Measurements from ENCODE around the gene CNTLN. TPM values are rescaled to one million over a fixed set of nuclear protein-coding genes. Genes with fewer than 3 reads are reported as not detected.

Gene CNTLN
- total and polyA plus RNA-seq, 2 of the 13 experiments (the other 11 are each of a cell fraction or from before 2014, with no cell fraction given), result 1.5 to 5.7 TPM

DNA sequence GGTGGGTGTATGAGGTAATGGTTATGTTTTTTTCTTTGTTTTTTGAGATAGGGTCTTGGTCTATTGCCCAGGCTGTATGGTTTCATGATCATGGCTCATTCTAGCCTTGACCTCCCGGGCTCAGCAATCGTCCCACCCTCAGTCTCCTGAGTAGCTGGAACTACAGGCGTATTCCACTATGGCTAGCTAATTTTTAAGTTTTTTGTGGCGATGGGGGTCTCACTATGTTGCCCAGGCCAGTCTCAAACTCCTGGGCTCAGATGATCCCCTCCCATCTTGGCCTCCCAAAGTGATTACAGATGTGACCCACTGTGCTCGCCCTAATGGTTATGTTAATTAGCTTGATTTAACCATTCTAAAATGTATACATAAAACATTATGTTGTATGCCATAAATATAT lies 5.6 kb downstream of the CNTLN start:
- peaks cover 24% of the 10 kb centered on the region for H3K4me1 ChIP-seq (ENCODE audit: insufficient read depth, low read length)
- ATAC-seq, result no peak
- H3K9ac ChIP-seq (ENCODE audit: insufficient read depth, low read depth, low read length), result no peak overlapping the region
- DNase-seq (ENCODE audit: low spot score), result no peak
- H2AFZ ChIP-seq (ENCODE audit: low read length), result no peak overlapping the region
- H3K4me3 ChIP-seq (replicated peaks in 1 of 3; ENCODE audit: insufficient read depth in 1 of 3, low read depth in 2 of 3, low read length in 3 of 3), result no peak overlapping the region
- H3K4me2 ChIP-seq (ENCODE audit: low read depth, low read length), result no peak overlapping the region
- WGBS (ENCODE audit: low lambda C conversion rate), result 52% methylated on average over 5 of the region's 5 CpGs
- intact Hi-C loops (cut with micrococcal nuclease; ENCODE audit: unreplicated experiment) (no loop called here), in situ Hi-C loops (cut with HindIII; ENCODE audit: extremely low pct_ligation_motif_present, low pct_unique_long_range_greater_than_20kb) (no loop called here)
- no TSS peak for BruUV-seq (replicated peaks)
- TF ChIP-seq MAFG (CRISPR knock-in tag; IDR thresholded peaks at IDR 0.05) (no peak), DPF2 (CRISPR knock-in tag; IDR thresholded peaks at IDR 0.05; ENCODE audit: borderline replicate concordance, low read depth) (no peak), SP140L (CRISPR knock-in tag; IDR thresholded peaks at IDR 0.05; ENCODE audit: borderline replicate concordance) (no peak), ZNF629 (CRISPR knock-in tag; conservative IDR thresholded peaks at IDR 0.05) (no peak), HNRNPK (IDR thresholded peaks at IDR 0.05; ENCODE audit: low read depth, low read length, poor library complexity, severe bottlenecking) (no peak), MTA1 (CRISPR knock-in tag; IDR thresholded peaks at IDR 0.05; ENCODE audit: borderline replicate concordance) (no peak), ZNF501 (CRISPR knock-in tag; IDR thresholded peaks at IDR 0.05) (no peak), CENPT (CRISPR knock-in tag; IDR thresholded peaks at IDR 0.05; ENCODE audit: low read depth) (no peak), SSRP1 (CRISPR knock-in tag; IDR thresholded peaks at IDR 0.05) (no peak)
- TF ChIP-seq, protein P1, sequence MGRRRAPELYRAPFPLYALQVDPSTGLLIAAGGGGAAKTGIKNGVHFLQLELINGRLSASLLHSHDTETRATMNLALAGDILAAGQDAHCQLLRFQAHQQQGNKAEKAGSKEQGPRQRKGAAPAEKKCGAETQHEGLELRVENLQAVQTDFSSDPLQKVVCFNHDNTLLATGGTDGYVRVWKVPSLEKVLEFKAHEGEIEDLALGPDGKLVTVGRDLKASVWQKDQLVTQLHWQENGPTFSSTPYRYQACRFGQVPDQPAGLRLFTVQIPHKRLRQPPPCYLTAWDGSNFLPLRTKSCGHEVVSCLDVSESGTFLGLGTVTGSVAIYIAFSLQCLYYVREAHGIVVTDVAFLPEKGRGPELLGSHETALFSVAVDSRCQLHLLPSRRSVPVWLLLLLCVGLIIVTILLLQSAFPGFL (CRISPR knock-in tag; IDR thresholded peaks at IDR 0.05), result no peak
- TF ChIP-seq, protein P2, sequence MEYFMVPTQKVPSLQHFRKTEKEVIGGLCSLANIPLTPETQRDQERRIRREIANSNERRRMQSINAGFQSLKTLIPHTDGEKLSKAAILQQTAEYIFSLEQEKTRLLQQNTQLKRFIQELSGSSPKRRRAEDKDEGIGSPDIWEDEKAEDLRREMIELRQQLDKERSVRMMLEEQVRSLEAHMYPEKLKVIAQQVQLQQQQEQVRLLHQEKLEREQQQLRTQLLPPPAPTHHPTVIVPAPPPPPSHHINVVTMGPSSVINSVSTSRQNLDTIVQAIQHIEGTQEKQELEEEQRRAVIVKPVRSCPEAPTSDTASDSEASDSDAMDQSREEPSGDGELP (IDR thresholded peaks at IDR 0.05; ENCODE audit: borderline replicate concordance, low read depth), result no peak
- TF ChIP-seq, protein P3, sequence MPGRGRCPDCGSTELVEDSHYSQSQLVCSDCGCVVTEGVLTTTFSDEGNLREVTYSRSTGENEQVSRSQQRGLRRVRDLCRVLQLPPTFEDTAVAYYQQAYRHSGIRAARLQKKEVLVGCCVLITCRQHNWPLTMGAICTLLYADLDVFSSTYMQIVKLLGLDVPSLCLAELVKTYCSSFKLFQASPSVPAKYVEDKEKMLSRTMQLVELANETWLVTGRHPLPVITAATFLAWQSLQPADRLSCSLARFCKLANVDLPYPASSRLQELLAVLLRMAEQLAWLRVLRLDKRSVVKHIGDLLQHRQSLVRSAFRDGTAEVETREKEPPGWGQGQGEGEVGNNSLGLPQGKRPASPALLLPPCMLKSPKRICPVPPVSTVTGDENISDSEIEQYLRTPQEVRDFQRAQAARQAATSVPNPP (CRISPR knock-in tag; IDR thresholded peaks at IDR 0.05), result no peak
- FAIRE-seq, result no peak
- H3K9me3 ChIP-seq (ENCODE audit: low read length), result peaks cover 14% of the 10 kb centered on the region
- H3K27me3 ChIP-seq (ENCODE audit: control insufficient read depth in 1 of 2, insufficient read depth in 2 of 2, low read length in 2 of 2), result no peaks in the 10 kb centered on the region
- H3K36me3 ChIP-seq (replicated peaks in 1 of 2; ENCODE audit: control insufficient read depth in 1 of 2, insufficient read depth in 2 of 2, low read length in 2 of 2), result no peaks in the 10 kb centered on the region
- H3K27ac ChIP-seq (ENCODE audit: extremely low read length, insufficient read depth, low read length), result no peak overlapping the region
- ChIA-PET CTCF (ENCODE audit: low intra/inter-chr PET ratio, low total read pairs) (no interaction called here), POLR2A (no interaction called here)
- H3K79me2 ChIP-seq (ENCODE audit: insufficient read depth, low read length), result no peaks in the 10 kb centered on the region
- H4K20me1 ChIP-seq (ENCODE audit: insufficient read depth, low read length), result no peaks in the 10 kb centered on the region
